Osteoblast (primary cell): ENCODE data around the gene P4HA2. TPM values are rescaled to one million over a fixed set of nuclear protein-coding genes. Genes with fewer than 3 reads are reported as not detected.
A peak's percentile ranks its signal among the peaks of the same experiment; 100 is the strongest.

ENCODE experiments used
- DNase-seq: peaks from one replicate; pipeline ENCODE4 v3.0.0; 2011; ENCODE audit warnings: low spot score, mixed read lengths; ENCODE audit not compliant: insufficient read length; ENCODE audit errors: missing footprints
- H2AFZ ChIP-seq: 2 replicates; pipeline ENCODE4 v1.6.0; 2011; ENCODE audit warnings: mild to moderate bottlenecking, low read length
- H3K27ac ChIP-seq: 2 replicates; pipeline ENCODE4 v1.5.1; 2011; ENCODE audit warnings: mild to moderate bottlenecking, low read depth, low read length, moderate library complexity
- H3K27me3 ChIP-seq: 2 replicates; pipeline ENCODE4 v1.6.0; 2012; ENCODE audit warnings: mild to moderate bottlenecking, control low read depth, inconsistent platforms, low read length, moderate library complexity; ENCODE audit not compliant: insufficient read depth
- H3K36me3 ChIP-seq: 2 replicates; pipeline ENCODE4 v1.5.1; 2011; ENCODE audit warnings: mild to moderate bottlenecking, low read length, control low read depth, moderate library complexity; ENCODE audit not compliant: insufficient read depth
- H3K4me1 ChIP-seq: 2 replicates; pipeline ENCODE4 v1.5.1; 2011; ENCODE audit warnings: mild to moderate bottlenecking, low read length, control low read depth, moderate library complexity; ENCODE audit not compliant: insufficient read depth
- H3K4me2 ChIP-seq: 2 replicates; pipeline ENCODE4 v1.6.0; 2011; ENCODE audit warnings: mild to moderate bottlenecking, low read length; ENCODE audit not compliant: insufficient read depth
- H3K4me3 ChIP-seq: fragments of 200-600 bp; sonication (generic); 3 replicates; pipeline ENCODE4 v1.5.1; 2012; ENCODE audit warnings: mild to moderate bottlenecking, low read length, inconsistent platforms; ENCODE audit not compliant: insufficient read depth
- H3K79me2 ChIP-seq: 2 replicates; pipeline ENCODE4 v1.6.0; 2012; ENCODE audit warnings: mild to moderate bottlenecking, low read length, control low read depth, inconsistent platforms; ENCODE audit not compliant: insufficient read depth
- H3K9me3 ChIP-seq: 2 replicates; pipeline ENCODE4 v1.5.1; 2011; ENCODE audit warnings: low read depth, low read length, control low read depth
- H4K20me1 ChIP-seq: 2 replicates; pipeline ENCODE4 v1.6.0; 2012; ENCODE audit warnings: mild to moderate bottlenecking, low read length, control low read depth; ENCODE audit not compliant: insufficient read depth
- total RNA-seq: library from RNA; depleted of rRNA; stranded (reverse); fragments of >200 nt; gene quantifications from 2 replicates; pipeline ENCODE4 v1.2.3, GENCODE V29; 2012
- TF ChIP-seq, protein P1 (sequence below): IDR thresholded peaks from 2 replicates; pipeline ENCODE4 v1.5.1; 2011; ENCODE audit warnings: mild to moderate bottlenecking, low read depth, low read length, moderate library complexity; ENCODE audit errors: extremely low read depth

Gene P4HA2
- total RNA-seq, 1 donor, result 186 TPM

DNA sequence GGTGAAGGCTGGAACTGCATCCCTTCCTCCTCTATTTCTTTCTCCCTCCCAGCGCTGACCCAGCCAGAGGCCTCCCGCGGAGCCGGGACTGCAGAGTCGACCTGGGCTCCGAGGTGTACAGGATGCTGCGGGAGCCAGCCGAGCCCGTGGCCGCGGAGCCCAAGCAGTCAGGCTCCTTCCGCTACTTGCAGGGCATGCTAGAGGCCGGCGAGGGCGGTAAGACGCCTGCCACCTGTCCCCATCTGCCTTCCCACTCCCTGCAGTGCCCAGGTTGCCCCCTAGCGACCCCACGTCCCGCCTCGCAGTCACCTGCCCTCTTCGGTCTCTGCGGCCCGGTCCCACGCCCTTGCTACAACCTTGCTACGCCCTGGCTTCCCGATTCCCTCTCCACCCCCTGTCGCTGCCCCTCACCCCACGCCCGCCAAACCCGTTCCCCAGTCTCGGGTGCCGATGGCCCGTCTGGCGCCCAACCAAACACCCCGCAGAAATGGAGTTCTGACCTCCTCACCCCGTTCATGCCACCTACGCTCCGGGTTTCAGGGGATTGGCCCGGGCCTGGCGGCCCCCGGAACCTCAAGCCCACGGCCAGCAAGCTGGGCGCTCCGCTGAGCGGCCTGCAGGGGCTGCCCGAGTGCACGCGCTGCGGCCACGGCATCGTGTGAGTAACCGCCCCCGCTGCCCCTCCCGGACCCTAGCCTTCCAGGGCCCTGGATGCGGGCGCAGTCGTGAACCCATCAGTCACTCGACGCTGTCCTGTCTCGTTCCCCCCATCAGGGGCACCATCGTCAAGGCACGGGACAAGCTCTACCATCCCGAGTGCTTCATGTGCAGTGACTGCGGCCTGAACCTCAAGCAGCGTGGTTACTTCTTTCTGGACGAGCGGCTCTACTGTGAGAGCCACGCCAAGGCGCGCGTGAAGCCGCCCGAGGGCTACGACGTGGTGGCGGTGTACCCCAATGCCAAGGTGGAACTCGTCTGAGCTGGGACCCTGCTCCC, 43.9 kb upstream of the P4HA2 start:
- H3K27ac ChIP-seq, result no peak overlapping the region
- no peak overlapping the region for H2AFZ ChIP-seq
- no peak overlapping the region for H3K4me2 ChIP-seq
- TF ChIP-seq, protein P1, sequence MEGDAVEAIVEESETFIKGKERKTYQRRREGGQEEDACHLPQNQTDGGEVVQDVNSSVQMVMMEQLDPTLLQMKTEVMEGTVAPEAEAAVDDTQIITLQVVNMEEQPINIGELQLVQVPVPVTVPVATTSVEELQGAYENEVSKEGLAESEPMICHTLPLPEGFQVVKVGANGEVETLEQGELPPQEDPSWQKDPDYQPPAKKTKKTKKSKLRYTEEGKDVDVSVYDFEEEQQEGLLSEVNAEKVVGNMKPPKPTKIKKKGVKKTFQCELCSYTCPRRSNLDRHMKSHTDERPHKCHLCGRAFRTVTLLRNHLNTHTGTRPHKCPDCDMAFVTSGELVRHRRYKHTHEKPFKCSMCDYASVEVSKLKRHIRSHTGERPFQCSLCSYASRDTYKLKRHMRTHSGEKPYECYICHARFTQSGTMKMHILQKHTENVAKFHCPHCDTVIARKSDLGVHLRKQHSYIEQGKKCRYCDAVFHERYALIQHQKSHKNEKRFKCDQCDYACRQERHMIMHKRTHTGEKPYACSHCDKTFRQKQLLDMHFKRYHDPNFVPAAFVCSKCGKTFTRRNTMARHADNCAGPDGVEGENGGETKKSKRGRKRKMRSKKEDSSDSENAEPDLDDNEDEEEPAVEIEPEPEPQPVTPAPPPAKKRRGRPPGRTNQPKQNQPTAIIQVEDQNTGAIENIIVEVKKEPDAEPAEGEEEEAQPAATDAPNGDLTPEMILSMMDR, result no peak
- H3K27me3 ChIP-seq, result no peaks in the 10 kb centered on the region
- peaks cover 10% of the 10 kb centered on the region for H3K4me1 ChIP-seq
- H3K36me3 ChIP-seq, result peaks cover 76% of the 10 kb centered on the region
- H3K9me3 ChIP-seq, result no peaks in the 10 kb centered on the region
- H3K79me2 ChIP-seq, result peaks cover 21% of the 10 kb centered on the region
- H4K20me1 ChIP-seq, result peaks cover 60% of the 10 kb centered on the region
- peak; percentile 66 for DNase-seq
- H3K4me3 ChIP-seq, result no peak overlapping the region

DNA sequence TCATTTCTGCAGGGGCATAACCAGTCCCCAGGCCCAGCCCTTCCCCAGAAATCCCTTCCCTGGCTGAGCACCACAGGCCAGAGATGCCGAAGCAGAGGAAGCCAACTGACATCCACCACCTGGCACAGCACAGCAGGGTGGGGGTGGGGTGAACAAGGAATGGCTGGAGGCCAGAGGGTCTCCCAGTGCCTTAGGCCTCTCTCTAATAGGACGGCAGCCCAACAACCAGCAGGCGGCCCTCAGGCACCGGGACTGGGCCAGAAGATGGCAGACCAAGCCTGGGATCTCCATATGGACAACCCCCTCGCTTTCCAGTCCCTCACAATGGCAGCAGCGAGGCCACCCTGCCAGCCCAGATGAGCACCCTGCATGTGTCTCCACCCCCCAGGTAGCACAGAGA, 43.1 kb upstream of the P4HA2 start:
- Histone ChIP-seq H4K20me1 (peaks cover 67% of the 10 kb centered on the region), H3K9me3 (no peaks in the 10 kb centered on the region), H3K4me2 (no peak overlapping the region), H3K36me3 (peaks cover 83% of the 10 kb centered on the region), H2AFZ (no peak overlapping the region), H3K27me3 (no peaks in the 10 kb centered on the region), H3K4me1 (peaks cover 17% of the 10 kb centered on the region), H3K79me2 (peaks cover 27% of the 10 kb centered on the region), H3K4me3 (no peak overlapping the region), H3K27ac (no peak overlapping the region)
- TF ChIP-seq, protein P1, result no peak
- DNase-seq, result peak; percentile 41

DNA sequence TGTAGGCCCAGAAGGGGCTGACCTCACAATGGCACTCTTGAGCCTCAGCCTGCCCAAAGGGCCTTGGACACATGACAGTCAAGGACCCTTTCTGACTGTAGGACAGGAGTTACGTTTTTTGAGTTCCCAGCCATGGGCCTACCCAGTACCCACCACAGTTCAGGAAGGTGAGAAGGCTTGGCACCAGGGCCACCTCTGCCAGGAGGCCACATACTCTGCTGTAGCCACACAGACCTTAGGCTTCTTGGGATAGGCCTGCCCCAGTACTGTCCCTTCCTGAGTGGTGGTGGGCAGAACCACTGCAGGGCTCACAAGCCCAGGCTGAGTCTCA, 42.6 kb upstream of the P4HA2 start:
- Histone ChIP-seq H3K4me2 (no peak overlapping the region), H4K20me1 (peaks cover 67% of the 10 kb centered on the region), H3K27me3 (no peaks in the 10 kb centered on the region), H3K4me1 (peaks cover 21% of the 10 kb centered on the region), H3K27ac (no peak overlapping the region), H2AFZ (no peak overlapping the region), H3K9me3 (no peaks in the 10 kb centered on the region), H3K36me3 (peaks cover 83% of the 10 kb centered on the region), H3K4me3 (no peak overlapping the region), H3K79me2 (peaks cover 30% of the 10 kb centered on the region)
- TF ChIP-seq, protein P1, result no peak
- DNase-seq, result no peak

DNA sequence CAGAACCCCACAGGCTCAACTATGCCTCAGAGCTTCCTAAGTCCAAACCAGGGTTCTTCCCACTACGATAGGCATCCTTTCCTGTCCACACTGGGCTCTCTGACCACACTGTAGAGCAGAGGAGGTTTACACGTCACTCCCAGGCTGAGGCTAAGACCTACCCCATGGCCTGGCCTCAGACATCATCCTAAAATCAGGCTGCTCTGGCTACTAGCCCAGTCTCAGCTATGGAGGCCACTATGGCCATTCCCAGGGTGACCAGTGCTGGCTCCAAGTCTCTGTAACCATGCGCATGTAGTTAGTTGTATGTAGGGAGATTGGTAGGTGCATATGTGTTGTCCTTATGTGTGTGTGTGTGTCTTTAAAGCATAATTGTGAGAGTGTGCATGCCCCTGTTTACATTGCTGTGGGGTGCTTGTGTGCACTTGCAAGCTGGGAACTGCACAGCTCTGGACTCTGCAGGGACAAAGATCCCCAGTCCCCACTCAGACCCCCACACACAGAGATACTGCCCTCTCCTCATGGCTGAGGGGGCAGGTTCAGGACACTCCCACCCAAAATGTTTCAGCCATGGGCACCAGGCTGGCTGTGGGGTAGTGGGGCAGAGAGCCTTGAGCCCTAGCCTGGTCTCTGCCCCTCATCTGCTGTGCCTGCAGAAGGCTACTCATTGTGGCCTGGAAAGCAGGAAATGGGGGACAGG, 42.1 kb upstream of the P4HA2 start:
- TF ChIP-seq, protein P1, result no peak
- Histone ChIP-seq H3K27me3 (no peaks in the 10 kb centered on the region), H3K9me3 (no peaks in the 10 kb centered on the region), H3K79me2 (peaks cover 35% of the 10 kb centered on the region), H3K36me3 (peaks cover 88% of the 10 kb centered on the region), H3K4me3 (no peak overlapping the region), H4K20me1 (peaks cover 66% of the 10 kb centered on the region), H3K27ac (peak overlapping the region; percentile 71), H2AFZ (no peak overlapping the region), H3K4me2 (no peak overlapping the region), H3K4me1 (peaks cover 26% of the 10 kb centered on the region)
- DNase-seq, result peak; percentile 73
